Measurements from ENCODE around the gene ZPBP. TPM values are rescaled to one million over a fixed set of nuclear protein-coding genes. Genes with fewer than 3 reads are reported as not detected.

ZPBP gene
- total and polyA plus RNA-seq, 12 donors, result not detected

DNA sequence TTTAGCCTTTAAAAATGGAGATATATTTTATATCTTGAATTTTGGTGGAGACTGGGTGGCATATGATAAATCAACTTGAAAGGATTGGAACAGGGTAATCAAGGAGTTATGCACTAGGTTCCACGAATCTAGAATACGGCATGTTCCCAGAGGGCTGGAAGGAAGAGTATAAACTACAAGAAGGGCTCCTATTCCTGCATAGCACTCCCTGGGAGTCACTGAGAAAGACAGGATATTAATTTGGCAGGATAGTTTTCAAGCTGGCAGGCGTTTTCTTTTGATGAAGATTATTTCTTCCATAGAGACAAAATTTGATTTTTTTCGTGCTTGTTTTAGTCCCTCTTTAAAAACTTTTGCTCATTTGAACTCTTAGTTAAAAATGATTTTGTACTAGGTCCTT is 199.9 kb downstream of the ZPBP start:
- H3K36me3 ChIP-seq, result no peaks in the 10 kb centered on the region
- intact Hi-C loops (cut with DNase I), result no loop called here
- no peak for DNase-seq
- WGBS, 2 donors, result 31 to 44% methylated on average over 4 of the region's 4 CpGs
- no peaks in the 10 kb centered on the region for H3K27me3 ChIP-seq
- TF ChIP-seq CTCF (IDR thresholded peaks at IDR 0.05), result no peak
- H3K27ac ChIP-seq, result peak overlapping the region in 1 of 10 donors; percentile 19
- H3K4me1 ChIP-seq, result peaks cover 0 to 10% (median 4%) of the 10 kb centered on the region in 9 donors
- H3K4me3 ChIP-seq, result no peak overlapping the region
- no peak for ATAC-seq
- H3K9me3 ChIP-seq, result peaks cover 0 to 15% (median 0%) of the 10 kb centered on the region in 11 donors

- TF ChIP-seq CTCF (IDR thresholded peaks at IDR 0.05), result no peak
- WGBS, 2 donors, result 76 to 87% methylated on average over 2 of the region's 2 CpGs
- peaks cover 0 to 15% (median 0%) of the 10 kb centered on the region in 11 donors for H3K9me3 ChIP-seq
- intact Hi-C loops (cut with DNase I), result no loop called here
- peaks cover 0 to 10% (median 4%) of the 10 kb centered on the region in 9 donors for H3K4me1 ChIP-seq
- no peak overlapping the region for H3K4me3 ChIP-seq
- no peaks in the 10 kb centered on the region for H3K36me3 ChIP-seq
- H3K27me3 ChIP-seq, result no peaks in the 10 kb centered on the region
- ATAC-seq (no peak), DNase-seq (no peak)
- no peak overlapping the region for H3K27ac ChIP-seq
These were observed 200.6 kb downstream of the ZPBP start for GRCh38 chr7:49892481-49892880.

Other genes with a start within 250 kb of the ZPBP start
- 10 to 100 TPM in 1 of 10 donors, 1 to 10 TPM in 7, under 1 TPM in 2; 0.88 to 20.2 (median 1.9) TPM for gene IKZF1, start 211.5 kb upstream of the ZPBP start, total RNA-seq
- under 1 TPM; 0.46 to 0.51 TPM for gene IKZF1, start 211.5 kb upstream of the ZPBP start, polyA plus RNA-seq

All from heart right ventricle (tissue), 16 donors.